CD4-positive, alpha-beta T cell treated with Interleukin-15 for 4 hours (primary cell): ENCODE results near the gene SLC6A12.

Experiments used
- DNase-seq: peaks from one replicate; pipeline ENCODE4 v3.0.0-alpha.2; 2020; ENCODE audit warnings: low spot score

The SLC6A12 gene

GRCh38 chr12:215116-215515, 1.2 kb upstream of the SLC6A12 start:
- no peak for DNase-seq

- no peak for DNase-seq
These were observed 427 bp downstream of the SLC6A12 start for GRCh38 chr12:213527-213932.

- no peak for DNase-seq
These were observed 1.0 kb downstream of the SLC6A12 start for GRCh38 chr12:212715-213526.

GRCh38 chr12:212415-212714, 1.6 kb downstream of the SLC6A12 start:
- DNase-seq, result no peak

GRCh38 chr12:211639-212414, 2.1 kb downstream of the SLC6A12 start:
- no peak for DNase-seq

GRCh38 chr12:211142-211465, 2.9 kb downstream of the SLC6A12 start:
- no peak for DNase-seq

GRCh38 chr12:210277-211141, 3.4 kb downstream of the SLC6A12 start:
- no peak for DNase-seq

- DNase-seq, result no peak
These were observed 4.1 kb downstream of the SLC6A12 start for GRCh38 chr12:209851-210250.

GRCh38 chr12:209246-209645, 4.7 kb downstream of the SLC6A12 start:
- no peak for DNase-seq

GRCh38 chr12:208813-209212, 5.1 kb downstream of the SLC6A12 start:
- DNase-seq, result no peak

GRCh38 chr12:207804-208203, 6.2 kb downstream of the SLC6A12 start:
- DNase-seq, result no peak

- DNase-seq, result no peak
These were observed 7.1 kb downstream of the SLC6A12 start for GRCh38 chr12:206746-207440.

- DNase-seq, result no peak
These were observed 8.9 kb downstream of the SLC6A12 start for GRCh38 chr12:205026-205425.

GRCh38 chr12:204261-204678, 9.7 kb downstream of the SLC6A12 start:
- DNase-seq, result no peak

GRCh38 chr12:203462-204260, 10.3 kb downstream of the SLC6A12 start:
- no peak for DNase-seq

GRCh38 chr12:203074-203461, 10.9 kb downstream of the SLC6A12 start:
- no peak for DNase-seq

GRCh38 chr12:202081-202731, 11.8 kb downstream of the SLC6A12 start:
- no peak for DNase-seq

GRCh38 chr12:201361-201760, 12.6 kb downstream of the SLC6A12 start:
- DNase-seq, result no peak

GRCh38 chr12:198705-199104, 15.3 kb downstream of the SLC6A12 start:
- DNase-seq, result no peak

- DNase-seq, result no peak
These were observed 15.9 kb downstream of the SLC6A12 start for GRCh38 chr12:197911-198695.
